Common myeloid progenitor, CD34-positive (primary cell): ENCODE results near the gene ECT2L.

Experiments
- CTCF ChIA-PET: fragments of 350-600 bp; sonication (Branson Sonifier 250); formaldehyde crosslinking; loops from one replicate; lab custom pipeline; 2021; ENCODE audit warnings: antibody characterized with exemption; lab: Charles Lee
- POLR2A ChIA-PET: fragments of 350-600 bp; sonication (Branson Sonifier 250); formaldehyde crosslinking; loops from one replicate; lab custom pipeline; 2021; ENCODE audit warnings: antibody characterized with exemption; lab: Charles Lee
- DNase-seq, 3 donors: peaks; one replicate each; pipeline versions ENCODE4 v3.0.0 to v3.0.0-alpha.2; 2013
- H3K27ac ChIP-seq, 2 experiments: 1 replicate in 1 of 2; 2 replicates in 1 of 2; pipeline ENCODE4 v1.7.0; 2013; ENCODE audit warnings: inconsistent platforms in 2 of 2, low read length in 2 of 2, mild to moderate bottlenecking in 2 of 2, low read depth in 1 of 2, moderate library complexity in 1 of 2; ENCODE audit not compliant: severe bottlenecking in 2 of 2, insufficient read depth in 1 of 2, poor library complexity in 1 of 2
- H3K27me3 ChIP-seq, 5 experiments: replicated peaks in 2 of 5; 1 replicate in 3 of 5; 2 replicates in 2 of 5; pipeline versions ENCODE4 v1.6.1 to v1.7.0; 2013; ENCODE audit warnings: low read length in 4 of 5, mild to moderate bottlenecking in 2 of 5, moderate library complexity in 2 of 5, inconsistent platforms in 1 of 5; ENCODE audit not compliant: insufficient read depth in 5 of 5, control insufficient read depth in 4 of 5
- H3K36me3 ChIP-seq, 4 experiments: 1 replicate in 2 of 4; 2 replicates in 2 of 4; pipeline versions ENCODE4 v1.6.1 to v1.7.0; 2013; ENCODE audit warnings: low read length in 3 of 4, control low read depth in 1 of 4, mild to moderate bottlenecking in 1 of 4; ENCODE audit not compliant: control insufficient read depth in 4 of 4, insufficient read depth in 4 of 4
- H3K4me1 ChIP-seq, 4 experiments: 1 replicate in 3 of 4; 2 replicates in 1 of 4; pipeline versions ENCODE4 v1.6.1 to v1.7.1; 2013; ENCODE audit warnings: low read length in 3 of 4, mild to moderate bottlenecking in 3 of 4, control low read depth in 1 of 4, inconsistent platforms in 1 of 4, moderate library complexity in 1 of 4; ENCODE audit not compliant: control insufficient read depth in 4 of 4, insufficient read depth in 4 of 4; ENCODE audit errors: control extremely low read depth in 1 of 4
- H3K4me3 ChIP-seq, 7 experiments: 1 replicate in 4 of 7; 2 replicates in 3 of 7; pipeline versions ENCODE4 v1.5.1 to v1.7.0; 2013; ENCODE audit warnings: mild to moderate bottlenecking in 7 of 7, low read length in 6 of 7, moderate library complexity in 6 of 7, inconsistent platforms in 2 of 7, low read depth in 2 of 7, control low read depth in 1 of 7; ENCODE audit not compliant: insufficient read depth in 4 of 7, control insufficient read depth in 1 of 7; ENCODE audit errors: extremely low read depth in 1 of 7
- H3K9me3 ChIP-seq, 5 experiments: 1 replicate in 4 of 5; 2 replicates in 1 of 5; pipeline versions ENCODE4 v1.6.1 to v1.7.1; 2013; ENCODE audit warnings: low read length in 4 of 5, mild to moderate bottlenecking in 2 of 5, inconsistent platforms in 1 of 5, low read depth in 1 of 5, moderate library complexity in 1 of 5; ENCODE audit not compliant: control insufficient read depth in 4 of 5, insufficient read depth in 2 of 5; ENCODE audit errors: control extremely low read depth in 1 of 5
- WGBS: methylation state at CpG from one replicate; pipeline ENCODE4 v1.1.5; 2013; ENCODE audit not compliant: insufficient coverage; 5-methylcytosine and 5-hydroxymethylcytosine counted together

The ECT2L gene

GRCh38 chr6:138785980-138786379, 9.9 kb upstream of the ECT2L start:
- 97% methylated on average over 3 of the region's 3 CpGs for WGBS
- no peak overlapping the region for H3K27ac ChIP-seq
- H3K4me1 ChIP-seq, result peaks cover 0 to 5% (median 0%) of the 10 kb centered on the region in 4 experiments
- no peak for DNase-seq
- H3K4me3 ChIP-seq, result no peak overlapping the region
- H3K9me3 ChIP-seq, result no peaks in the 10 kb centered on the region
- H3K27me3 ChIP-seq, result no peaks in the 10 kb centered on the region
- ChIA-PET CTCF (no interaction called here), POLR2A (no interaction called here)
- H3K36me3 ChIP-seq, result peaks cover 11 to 67% (median 19%) of the 10 kb centered on the region in 4 experiments

- Histone ChIP-seq H3K9me3 (no peaks in the 10 kb centered on the region), H3K36me3 (peaks cover 14 to 64% (median 17%) of the 10 kb centered on the region in 4 experiments), H3K27ac (no peak overlapping the region), H3K4me1 (peaks cover 0 to 5% (median 0%) of the 10 kb centered on the region in 4 experiments), H3K27me3 (no peaks in the 10 kb centered on the region), H3K4me3 (no peak overlapping the region)
- WGBS, result no CpG with 5 or more reads among the region's 1 CpG
- CTCF ChIA-PET, result no interaction called here
- DNase-seq, result no peak
- POLR2A ChIA-PET, result no interaction called here
Observed at GRCh38 chr6:138787138-138787537, 8.7 kb upstream of the ECT2L start.

- no CpG with 5 or more reads among the region's 2 CpGs for WGBS
- Histone ChIP-seq H3K4me3 (no peak overlapping the region), H3K27ac (no peak overlapping the region), H3K4me1 (peaks cover 0 to 5% (median 2%) of the 10 kb centered on the region in 4 experiments), H3K27me3 (peaks cover 0 to 20% (median 2%) of the 10 kb centered on the region in 5 experiments), H3K9me3 (no peaks in the 10 kb centered on the region), H3K36me3 (peaks cover 0 to 7% (median 1%) of the 10 kb centered on the region in 4 experiments)
- ChIA-PET POLR2A (no interaction called here), CTCF (interaction anchor here (1.6 kb wide), 1 partner anchor 9 kb away, joined by 3 read pairs; no protein-coding TSS in a partner anchor)
- DNase-seq, result no peak
Observed at GRCh38 chr6:138796771-138797170, 884 bp downstream of the ECT2L start.

- WGBS, result no CpG with 5 or more reads among the region's 4 CpGs
- CTCF ChIA-PET, result interaction anchor here (1.8 kb wide), 1 partner anchor 23 kb away, joined by 5 read pairs; no protein-coding TSS in a partner anchor
- peaks cover 0 to 2% (median 0%) of the 10 kb centered on the region in 4 experiments for H3K36me3 ChIP-seq
Observed at GRCh38 chr6:138797806-138798446, 2.0 kb downstream of the ECT2L start.

GRCh38 chr6:138800377-138801150, 4.7 kb downstream of the ECT2L start:
- peaks cover 0 to 14% (median 1%) of the 10 kb centered on the region in 5 experiments for H3K27me3 ChIP-seq
- no peak overlapping the region for H3K27ac ChIP-seq
- ChIA-PET POLR2A (no interaction called here), CTCF (interaction anchor here (1.3 kb wide), 1 partner anchor 15 kb away, joined by 4 read pairs; no protein-coding TSS in a partner anchor)
- peaks cover 0 to 5% (median 1%) of the 10 kb centered on the region in 4 experiments for H3K4me1 ChIP-seq
- H3K36me3 ChIP-seq, result no peaks in the 10 kb centered on the region
- no peak overlapping the region for H3K4me3 ChIP-seq
- DNase-seq, result no peak
- 100% methylated on average over 1 of the region's 2 CpGs for WGBS
- H3K9me3 ChIP-seq, result no peaks in the 10 kb centered on the region

More at GRCh38 chr6:138797806-138798446, 2.0 kb downstream of the ECT2L start:
- POLR2A ChIA-PET, result no interaction called here
- Histone ChIP-seq H3K9me3 (no peaks in the 10 kb centered on the region), H3K4me1 (peaks cover 0 to 5% (median 2%) of the 10 kb centered on the region in 4 experiments), H3K27me3 (peaks cover 0 to 20% (median 2%) of the 10 kb centered on the region in 5 experiments), H3K4me3 (no peak overlapping the region), H3K27ac (no peak overlapping the region)
- DNase-seq, result no peak

GRCh38 chr6:138803331-138803730, 7.4 kb downstream of the ECT2L start:
- no peak overlapping the region for H3K27ac ChIP-seq
- H3K27me3 ChIP-seq, result no peaks in the 10 kb centered on the region
- H3K4me3 ChIP-seq, result no peak overlapping the region
- WGBS, result 100% methylated on average over 1 of the region's 2 CpGs
- CTCF ChIA-PET, result no interaction called here
- no peak for DNase-seq
- H3K9me3 ChIP-seq, result no peaks in the 10 kb centered on the region
- POLR2A ChIA-PET, result interaction anchor here (0.7 kb wide), 1 partner anchor 16 kb away, joined by 4 read pairs; no protein-coding TSS in a partner anchor
- H3K4me1 ChIP-seq, result no peaks in the 10 kb centered on the region
- H3K36me3 ChIP-seq, result no peaks in the 10 kb centered on the region

GRCh38 chr6:138803861-138804260, 8.0 kb downstream of the ECT2L start:
- H3K27ac ChIP-seq, result no peak overlapping the region
- ChIA-PET CTCF (no interaction called here), POLR2A (no interaction called here)
- 100% methylated on average over 2 of the region's 4 CpGs for WGBS
- no peaks in the 10 kb centered on the region for H3K4me1 ChIP-seq
- DNase-seq, result no peak
- H3K4me3 ChIP-seq, result no peak overlapping the region
- no peaks in the 10 kb centered on the region for H3K36me3 ChIP-seq
- no peaks in the 10 kb centered on the region for H3K9me3 ChIP-seq
- H3K27me3 ChIP-seq, result no peaks in the 10 kb centered on the region
